Stimulated activated CD4-positive, alpha-beta T cell treated with anti-CD3 and anti-CD28 coated beads, Interleukin-4, amount 100 ng/mL, for 1 hour (primary cell): ENCODE measurements around the gene C6orf89.

ENCODE experiments used
- DNase-seq: peaks from one replicate; pipeline ENCODE4 v3.0.0-alpha.2; 2020

C6orf89 gene

DNA sequence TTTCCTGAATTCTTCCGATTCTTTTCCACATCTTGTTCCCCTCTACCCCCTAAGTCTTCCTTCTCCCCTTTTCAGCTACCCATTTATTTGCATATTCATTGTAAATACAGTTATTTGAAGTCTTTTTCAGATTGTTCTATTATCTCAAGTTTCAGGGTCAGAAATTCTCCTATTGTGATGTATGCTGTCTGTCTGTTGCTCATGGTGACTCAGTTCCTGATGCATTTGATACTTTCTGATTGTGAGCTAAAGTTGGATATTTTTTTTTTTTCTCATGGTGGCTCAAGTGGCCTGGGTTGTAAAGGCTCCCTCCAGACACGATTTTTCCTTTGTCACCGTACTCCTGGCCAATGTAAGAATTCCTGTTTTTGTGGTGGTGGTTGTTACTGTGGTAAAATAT is 63.9 kb downstream of the C6orf89 start:
- no peak for DNase-seq

DNA sequence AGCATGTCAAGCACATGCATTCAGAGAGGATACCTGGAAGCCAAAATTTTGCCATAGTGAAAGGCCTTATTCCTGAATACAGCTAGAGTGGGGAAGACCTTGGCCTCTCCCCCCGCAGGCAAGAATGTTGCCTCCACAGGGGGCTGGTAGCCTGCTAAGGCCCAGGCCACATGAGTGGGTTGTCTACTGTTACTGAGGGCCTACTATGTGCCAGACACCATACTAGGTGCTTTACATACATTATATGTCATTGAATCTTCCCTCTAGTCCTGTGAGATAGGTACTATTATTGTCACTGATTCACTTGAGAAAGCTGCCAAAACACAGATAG is 68.1 kb downstream of the C6orf89 start:
- DNase-seq = no peak

DNA sequence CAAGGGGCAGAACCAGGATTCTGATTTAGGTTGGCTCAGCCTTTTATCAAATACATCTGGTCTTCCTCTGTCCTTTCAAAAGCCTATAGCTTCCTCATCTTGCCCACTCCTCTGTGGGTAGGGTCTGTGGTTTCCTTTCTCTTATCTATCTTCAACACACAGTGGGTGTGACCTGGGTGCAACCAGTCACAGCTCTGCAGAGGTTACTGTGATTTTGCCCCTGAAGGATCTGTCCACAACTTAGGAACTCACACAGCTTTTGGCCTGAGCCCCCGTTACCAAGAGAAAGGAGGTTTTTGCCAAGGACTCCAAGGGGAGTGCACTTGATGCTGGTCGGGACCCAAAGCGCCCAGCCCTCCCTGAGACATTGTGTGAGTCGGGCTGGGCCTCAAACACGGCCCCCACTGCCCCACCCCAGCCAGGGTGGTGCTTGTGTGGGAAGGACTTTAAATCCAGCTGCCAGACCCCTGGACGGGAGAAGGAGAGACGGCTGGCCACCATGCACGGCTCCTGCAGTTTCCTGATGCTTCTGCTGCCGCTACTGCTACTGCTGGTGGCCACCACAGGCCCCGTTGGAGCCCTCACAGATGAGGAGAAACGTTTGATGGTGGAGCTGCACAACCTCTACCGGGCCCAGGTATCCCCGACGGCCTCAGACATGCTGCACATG is 68.6 kb downstream of the C6orf89 start, which contains the start of gene PI16:
Gene PI16, plus strand, starts transcription at position 477 of the 670 bp plus-strand sequence. Its CDS starts 23 bp downstream, at position 500.
- no peak for DNase-seq

DNA sequence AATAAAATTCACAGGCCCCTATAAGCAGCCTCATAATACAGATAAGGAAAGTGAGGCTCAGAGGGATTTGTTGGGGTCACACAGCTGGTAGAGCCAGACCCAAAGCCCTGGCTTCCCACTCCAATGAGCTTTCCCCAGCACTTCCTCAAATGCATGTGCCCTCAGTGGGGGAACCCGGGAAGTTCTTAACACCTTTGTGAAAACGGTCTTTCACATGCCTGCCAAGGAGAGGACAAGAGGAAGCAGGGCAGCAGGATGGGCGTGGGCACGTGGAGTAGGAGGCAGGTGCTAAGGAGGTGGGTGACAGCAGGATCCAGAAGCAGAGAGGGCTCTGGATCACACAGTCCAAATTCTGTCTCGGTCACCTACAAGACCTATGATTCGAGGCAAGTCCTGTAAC is 69.4 kb downstream of the C6orf89 start:
- DNase-seq = no peak

DNA sequence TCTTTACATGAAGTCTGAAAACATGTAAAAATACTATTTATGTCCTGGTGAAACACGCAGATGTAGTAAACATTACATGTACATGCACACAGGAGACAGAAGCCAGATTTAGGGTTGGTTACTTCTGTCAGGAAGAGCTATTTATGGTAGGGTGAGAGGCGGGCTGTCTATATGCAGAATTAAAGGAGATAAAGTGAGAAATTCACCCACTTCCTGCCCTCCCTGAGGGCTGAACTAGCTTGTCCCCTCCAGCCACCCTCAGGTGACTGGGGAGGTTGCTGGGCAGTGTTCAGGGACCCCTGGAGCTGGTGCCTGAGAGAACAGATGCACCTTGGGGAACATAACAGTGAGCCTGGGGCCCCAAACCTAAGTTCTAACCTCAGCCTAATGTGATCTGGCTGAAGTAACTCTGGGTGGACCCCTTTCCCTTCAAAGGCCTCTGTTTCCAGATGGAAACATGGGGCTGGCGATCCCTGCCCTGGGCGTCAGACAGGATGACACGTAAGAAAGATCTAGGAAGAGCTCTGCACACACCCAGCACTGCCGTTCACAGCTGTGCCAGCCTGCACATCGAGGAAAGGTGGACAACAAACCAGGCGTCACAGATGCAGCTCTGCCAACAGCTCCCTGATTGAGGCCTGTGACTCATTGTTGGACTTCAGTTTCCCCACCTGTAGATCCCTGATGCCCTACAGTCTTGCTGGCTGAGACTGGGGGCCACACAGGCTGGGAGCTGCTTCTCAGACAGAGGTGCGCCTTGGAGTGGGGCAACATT is 70.1 kb downstream of the C6orf89 start:
- no peak for DNase-seq

DNA sequence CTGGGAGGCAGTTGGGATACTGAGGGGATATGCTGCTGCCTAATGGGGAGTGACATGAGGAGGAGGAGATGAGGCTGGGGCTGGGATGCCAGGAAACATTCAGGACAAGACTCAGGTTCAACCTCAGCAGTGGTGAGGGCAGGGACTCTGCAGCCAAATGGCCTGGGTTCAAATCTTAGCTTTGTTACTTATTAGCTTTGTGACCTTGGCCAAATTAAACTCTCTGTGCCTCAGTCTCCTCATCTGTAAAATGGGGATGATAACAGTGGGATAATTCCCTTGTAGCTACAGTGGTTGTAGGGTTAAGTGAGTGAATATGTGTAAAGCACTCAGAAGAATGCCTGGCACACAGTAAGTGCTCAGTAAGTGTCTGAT is 70.7 kb downstream of the C6orf89 start:
- DNase-seq = no peak

DNA sequence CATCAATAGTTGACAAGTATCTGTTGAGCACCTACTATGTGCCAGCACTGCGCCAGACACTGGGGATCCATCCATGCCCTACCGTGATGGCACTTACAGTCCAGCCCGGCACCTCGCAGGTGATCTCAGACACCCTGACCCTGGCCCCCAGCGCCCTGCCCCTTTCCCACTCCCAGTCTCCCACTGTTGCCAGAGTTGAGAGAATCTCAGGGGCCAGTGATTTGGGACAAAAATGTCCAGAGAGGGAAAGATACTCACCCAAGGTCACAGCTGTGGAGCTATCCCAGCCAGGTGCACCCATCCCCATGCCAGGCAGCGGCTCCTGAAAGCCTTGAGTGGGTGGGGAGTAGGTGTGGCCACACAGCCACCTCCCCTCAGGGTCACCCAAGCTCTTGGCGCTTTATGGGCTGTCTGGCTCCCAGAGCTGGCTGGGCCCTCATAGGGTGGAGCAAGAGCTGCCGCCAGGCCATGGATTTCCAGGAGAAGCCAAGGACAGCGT is 72.1 kb downstream of the C6orf89 start:
- no peak for DNase-seq

DNA sequence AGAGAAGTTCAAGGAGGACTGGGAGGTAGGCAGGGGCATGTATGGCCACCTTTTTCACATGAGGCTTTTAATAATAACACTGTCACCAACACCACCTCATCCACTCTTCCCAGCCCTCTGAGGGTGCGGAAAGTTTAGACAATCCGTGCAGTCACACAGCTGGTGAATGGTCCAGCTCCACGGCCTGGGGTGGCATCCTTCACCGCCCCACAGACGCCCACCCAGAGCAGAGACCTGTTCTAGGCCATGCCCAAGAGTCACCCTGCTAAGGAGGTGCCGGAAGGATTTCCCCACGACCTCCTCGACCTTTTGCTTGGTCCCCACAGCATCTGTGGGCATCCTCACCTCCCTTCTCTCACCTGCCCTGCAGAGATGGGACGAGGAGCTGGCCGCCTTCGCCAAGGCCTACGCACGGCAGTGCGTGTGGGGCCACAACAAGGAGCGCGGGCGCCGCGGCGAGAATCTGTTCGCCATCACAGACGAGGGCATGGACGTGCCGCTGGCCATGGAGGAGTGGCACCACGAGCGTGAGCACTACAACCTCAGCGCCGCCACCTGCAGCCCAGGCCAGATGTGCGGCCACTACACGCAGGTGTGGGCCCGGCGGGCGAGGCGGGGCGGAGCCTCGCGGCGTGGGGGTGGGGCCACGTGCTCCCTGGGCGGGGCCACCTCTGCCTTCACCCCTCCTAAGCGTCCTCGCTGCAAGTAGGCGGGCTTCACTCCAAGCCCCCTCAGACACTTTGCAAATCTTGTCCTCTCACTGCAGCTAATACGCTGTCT is 73.2 kb downstream of the C6orf89 start:
- no peak for DNase-seq

DNA sequence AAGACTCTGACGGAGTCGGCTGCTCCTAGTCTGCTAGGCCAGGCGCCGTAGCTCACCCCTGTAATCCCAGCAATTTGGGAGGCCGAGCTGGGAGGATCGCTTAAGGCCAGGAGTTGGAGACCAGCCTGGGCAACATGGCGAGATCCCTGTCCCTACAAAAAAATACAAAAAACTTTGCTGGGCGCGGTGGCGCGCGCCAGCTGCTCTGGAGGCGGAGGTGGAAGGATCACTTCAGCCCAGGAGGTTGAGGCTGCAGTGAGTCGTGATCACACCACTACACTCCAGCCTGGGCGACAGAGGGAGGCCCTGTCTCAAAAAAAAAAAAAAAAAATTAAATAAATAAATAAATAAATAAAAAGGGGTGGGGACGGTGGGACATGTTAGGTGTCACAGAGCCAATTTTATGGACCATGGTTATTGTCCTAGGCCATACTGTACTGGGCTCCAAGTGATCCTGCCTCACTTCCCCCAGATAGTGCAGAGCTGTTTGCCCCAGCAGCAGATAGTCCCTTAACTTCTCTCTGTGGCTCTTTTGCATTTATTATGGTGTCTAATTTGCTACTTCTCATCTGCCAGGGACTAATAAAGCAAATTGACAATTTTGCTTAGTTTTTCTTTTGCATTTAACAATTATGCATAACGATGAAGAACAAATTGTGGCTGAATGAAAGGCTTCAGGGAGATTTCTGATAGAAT is 74.0 kb downstream of the C6orf89 start:
- no peak for DNase-seq

DNA sequence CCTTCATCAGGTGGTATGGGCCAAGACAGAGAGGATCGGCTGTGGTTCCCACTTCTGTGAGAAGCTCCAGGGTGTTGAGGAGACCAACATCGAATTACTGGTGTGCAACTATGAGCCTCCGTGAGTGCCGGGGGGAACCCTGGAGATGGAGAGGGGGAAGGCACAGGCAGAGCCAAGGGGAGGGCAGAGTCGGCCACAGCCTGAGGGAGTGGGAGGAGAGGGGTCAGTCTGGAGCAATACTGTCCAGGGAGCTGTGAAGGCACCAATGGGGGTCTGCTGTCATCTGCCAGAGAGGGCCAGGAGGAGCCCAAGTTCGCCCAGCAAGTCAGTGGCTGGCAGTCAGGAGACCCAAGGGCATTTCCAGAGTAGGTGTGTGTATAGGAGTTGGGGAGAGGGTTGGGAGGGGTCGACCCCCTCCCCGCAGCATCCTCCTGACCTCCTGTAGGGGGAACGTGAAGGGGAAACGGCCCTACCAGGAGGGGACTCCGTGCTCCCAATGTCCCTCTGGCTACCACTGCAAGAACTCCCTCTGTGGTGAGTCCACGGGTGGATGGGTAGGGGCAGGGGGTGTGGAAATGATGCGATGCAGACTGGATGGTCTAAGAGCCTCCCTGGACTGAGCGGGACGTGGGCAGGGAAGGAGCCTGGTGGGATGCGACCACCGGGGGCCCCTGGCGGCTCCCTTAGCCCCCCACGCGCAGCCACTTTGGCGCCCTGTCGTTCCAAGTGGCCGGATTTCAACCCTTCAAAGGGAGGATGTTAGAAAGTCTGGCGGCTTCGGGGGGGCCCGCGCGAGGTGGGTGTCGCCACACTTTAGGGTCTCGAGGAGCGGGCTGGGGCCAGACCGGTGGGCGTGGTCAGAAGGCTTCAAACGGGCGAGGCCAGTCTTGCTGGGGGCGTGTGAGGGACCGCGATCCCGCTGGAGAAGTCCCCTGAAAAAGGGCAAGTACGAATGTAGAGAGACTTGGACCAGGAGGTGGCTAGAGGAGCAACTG is 76.0 kb downstream of the C6orf89 start:
- no peak for DNase-seq

DNA sequence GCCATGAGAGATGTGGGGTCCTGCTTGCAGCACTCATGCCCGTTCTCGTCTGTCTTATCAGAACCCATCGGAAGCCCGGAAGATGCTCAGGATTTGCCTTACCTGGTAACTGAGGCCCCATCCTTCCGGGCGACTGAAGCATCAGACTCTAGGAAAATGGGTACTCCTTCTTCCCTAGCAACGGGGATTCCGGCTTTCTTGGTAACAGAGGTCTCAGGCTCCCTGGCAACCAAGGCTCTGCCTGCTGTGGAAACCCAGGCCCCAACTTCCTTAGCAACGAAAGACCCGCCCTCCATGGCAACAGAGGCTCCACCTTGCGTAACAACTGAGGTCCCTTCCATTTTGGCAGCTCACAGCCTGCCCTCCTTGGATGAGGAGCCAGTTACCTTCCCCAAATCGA is 77.1 kb downstream of the C6orf89 start:
- peak; percentile 71 for DNase-seq

DNA sequence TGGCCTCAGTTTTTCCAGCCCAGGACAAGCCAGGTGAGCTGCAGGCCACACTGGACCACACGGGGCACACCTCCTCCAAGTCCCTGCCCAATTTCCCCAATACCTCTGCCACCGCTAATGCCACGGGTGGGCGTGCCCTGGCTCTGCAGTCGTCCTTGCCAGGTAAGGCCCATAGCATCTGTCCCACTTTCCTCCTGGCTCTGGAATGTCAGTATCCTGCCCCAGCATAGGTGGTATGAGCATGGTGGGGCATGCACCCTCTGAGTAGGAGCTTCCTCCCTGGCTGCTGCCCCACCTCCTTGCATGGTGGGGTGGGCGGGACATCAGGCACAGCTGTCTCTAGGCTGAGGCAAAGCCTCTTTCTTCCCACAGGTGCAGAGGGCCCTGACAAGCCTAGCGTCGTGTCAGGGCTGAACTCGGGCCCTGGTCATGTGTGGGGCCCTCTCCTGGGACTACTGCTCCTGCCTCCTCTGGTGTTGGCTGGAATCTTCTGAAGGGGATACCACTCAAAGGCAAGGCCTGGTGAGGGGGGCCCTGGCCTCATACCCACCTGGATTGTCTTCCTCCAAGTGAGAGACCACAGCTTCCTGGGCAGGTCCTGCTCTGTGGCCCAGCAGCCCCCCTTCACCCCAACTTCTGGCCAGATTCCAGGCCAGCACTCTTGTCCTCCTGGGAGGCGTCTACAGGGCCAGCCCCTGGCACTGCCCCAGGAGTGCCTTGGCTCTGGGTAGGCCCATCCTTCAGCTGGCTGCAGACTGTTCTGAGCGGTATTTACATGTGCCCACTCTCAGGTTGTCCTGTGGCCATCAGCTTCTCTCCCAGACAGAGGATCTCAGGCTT is 77.9 kb downstream of the C6orf89 start:
- DNase-seq = peak; percentile 34

DNA sequence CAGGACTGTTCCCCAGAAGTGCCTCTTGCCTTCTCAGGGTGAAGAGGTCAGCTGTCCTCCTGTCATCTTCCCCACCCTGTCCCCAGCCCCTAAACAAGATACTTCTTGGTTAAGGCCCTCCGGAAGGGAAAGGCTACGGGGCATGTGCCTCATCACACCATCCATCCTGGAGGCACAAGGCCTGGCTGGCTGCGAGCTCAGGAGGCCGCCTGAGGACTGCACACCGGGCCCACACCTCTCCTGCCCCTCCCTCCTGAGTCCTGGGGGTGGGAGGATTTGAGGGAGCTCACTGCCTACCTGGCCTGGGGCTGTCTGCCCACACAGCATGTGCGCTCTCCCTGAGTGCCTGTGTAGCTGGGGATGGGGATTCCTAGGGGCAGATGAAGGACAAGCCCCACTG is 78.6 kb downstream of the C6orf89 start:
- no peak for DNase-seq

DNA sequence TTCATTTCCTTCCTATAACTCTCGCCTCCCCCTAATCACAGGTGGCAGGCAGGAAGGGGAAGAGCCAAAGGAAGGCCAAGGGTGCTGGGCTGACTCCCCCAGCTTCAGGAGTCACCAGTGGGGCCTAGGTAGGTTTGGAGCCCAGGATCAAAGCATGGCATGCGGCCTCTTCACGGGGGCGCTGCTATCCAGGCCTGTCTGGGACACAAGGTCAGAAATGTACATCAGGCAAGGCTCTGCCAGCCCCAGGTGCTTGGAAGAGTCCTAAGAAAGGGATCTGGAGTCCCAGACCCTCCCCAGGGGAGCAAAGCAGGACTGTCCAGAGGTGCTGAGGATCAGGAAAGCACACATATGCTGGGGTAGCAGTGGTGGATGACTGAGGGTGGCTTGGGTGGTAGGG is 79.2 kb downstream of the C6orf89 start:
- no peak for DNase-seq

DNA sequence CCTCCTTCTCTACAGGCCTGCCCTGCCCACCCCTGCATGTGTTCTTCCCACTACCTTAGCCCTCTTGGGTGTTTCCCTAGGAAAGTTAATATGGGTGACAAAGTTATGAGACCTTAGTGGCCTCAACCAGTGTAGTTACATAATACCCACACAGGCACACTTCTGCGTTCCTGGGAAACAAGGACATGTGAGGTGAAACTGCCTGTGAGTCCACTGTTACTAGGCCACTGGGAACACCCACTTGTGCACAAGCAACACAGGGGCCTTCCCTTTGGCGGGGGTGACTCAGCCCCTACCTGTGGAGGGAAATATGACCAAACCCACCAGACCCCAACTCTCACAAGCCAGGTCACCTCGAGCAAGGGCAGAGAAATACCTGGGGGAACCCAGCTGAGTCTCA is 81.5 kb downstream of the C6orf89 start:
- no peak for DNase-seq

DNA sequence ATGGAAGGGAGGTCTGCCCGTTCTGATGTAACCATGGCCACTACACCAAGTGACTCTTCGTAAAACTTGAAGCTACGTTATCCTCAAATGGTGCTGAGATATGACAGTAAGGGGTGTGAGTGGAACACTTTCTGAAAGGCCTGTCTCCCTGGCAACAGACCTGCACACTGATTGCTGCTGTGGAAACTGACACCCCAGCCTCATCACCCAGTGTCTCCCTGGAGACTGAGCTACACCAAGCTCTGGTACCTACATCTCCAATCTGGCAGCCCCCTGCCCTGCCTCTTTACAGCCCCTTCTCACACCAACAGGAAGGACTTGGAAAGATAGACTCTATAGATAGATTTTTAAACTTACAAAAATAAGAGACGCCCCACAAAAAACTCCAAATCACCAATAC is 82.0 kb downstream of the C6orf89 start:
- no peak for DNase-seq

DNA sequence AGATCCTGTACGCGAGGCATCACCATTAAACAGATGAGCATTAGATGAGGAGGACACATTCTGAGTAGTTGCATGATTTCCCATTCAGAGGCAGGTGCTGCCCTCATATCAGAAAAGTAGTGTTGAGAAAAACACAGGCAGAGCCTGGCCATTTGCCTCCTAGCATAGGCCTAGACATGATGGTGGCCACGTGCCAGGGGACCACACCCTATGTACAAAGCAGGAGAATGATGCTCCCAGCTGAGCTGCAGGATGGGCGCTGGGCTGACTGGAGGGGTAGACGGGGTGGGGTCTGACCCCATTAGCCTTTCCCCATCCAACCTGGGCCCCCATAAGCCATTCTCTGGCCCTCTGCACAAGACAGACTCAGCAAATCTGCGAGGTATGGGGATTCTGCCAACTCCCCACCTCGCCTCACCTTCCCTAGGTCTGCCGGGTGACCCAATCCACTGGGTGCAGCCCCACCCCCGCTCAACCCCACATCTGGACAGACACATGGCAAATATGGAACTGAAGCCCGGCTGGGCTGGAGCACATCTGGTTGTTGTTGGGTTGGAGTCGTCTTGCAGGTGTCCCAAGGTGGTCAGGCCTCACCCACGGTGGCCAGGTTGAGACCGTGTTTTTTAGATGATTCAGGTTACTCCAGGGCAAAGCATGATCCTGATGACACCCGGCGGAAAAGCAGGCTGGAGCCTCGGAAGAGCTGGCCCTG is 82.7 kb downstream of the C6orf89 start:
- DNase-seq = no peak

DNA sequence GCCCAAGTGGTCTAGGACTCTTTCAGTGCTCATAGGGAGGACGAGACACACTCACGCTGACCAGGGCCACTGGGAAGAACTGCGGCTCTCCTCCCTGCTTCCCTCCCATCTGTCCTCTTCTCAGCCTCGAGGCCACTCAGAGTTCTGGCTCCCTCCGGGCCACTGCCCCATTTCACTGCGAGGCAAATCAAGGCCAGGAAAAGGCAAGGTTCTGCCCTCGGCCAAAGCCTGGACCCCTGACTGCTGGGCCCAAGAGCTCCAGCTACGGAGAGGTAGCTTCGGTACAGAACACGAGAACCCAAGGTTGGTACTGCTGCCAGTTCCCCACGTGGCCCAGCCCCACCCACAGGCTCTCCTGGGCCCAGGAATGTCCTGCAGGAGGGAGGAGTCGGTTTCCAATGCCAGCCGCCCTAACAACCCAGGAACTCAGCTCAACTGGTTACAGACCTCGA is 83.5 kb downstream of the C6orf89 start:
- no peak for DNase-seq

DNA sequence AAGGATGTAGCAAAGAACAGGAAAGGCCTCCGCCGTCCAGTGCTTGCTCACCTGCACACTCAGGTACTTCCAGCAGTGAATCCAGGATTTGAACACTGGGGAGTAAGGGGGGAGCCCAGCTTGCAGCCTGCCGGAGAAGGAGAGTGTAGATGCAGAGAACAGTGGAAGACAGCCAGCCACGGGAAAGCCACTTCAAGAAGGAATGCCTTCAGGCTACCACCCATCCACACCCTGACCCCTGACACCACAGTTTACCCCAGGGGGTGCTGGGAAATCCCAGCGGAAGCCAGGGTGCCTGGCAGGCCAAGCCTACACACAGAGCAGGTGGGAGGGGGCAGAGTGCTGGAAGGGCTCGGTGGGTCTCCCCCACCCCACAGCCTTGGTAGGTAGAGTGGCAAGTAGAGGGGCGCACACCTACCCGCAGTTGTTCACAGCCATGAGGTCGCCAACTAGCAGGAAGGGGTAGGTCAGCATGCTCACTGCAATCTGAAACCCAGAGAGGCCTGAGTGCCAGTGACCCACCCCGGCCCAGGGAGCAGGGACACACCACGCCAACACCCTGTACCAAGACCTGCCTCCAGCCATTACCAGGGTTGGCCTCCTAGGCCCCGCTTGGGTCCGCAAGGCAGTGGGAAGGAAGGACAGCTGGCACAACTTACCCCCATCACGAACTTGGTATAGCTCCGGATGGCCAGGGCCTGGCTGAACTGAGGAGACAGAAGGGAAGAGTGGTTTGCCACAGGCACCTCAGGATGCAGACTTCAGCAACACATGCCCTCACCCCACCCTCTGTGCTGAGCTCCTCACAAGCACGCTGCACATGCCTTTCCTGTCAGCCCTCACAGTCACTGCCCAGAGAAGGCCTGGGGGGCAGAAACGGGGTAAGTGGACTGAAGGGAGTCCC is 84.5 kb downstream of the C6orf89 start:
- DNase-seq = no peak
